Stimulated activated CD4-positive, alpha-beta T cell treated with anti-CD3 and anti-CD28 coated beads, TNF-alpha, amount 100 ng/mL, for 48 hours (primary cell): ENCODE data around the gene NPC1.
"Not testable (repeated sequence)": the region's sequence is repeated elsewhere in the genome, so short reads cannot be mapped to it uniquely, and the experiment has no call there.

ENCODE experiments used
- DNase-seq, 3 donors: peaks; one replicate each; pipeline ENCODE4 v3.0.0-alpha.2; 2020; ENCODE audit warnings: low read depth in 3 of 3

The NPC1 gene

GRCh38 chr18:23523429-23524212 is 62.7 kb downstream of the NPC1 start:
- DNase-seq, result no peak

DNA sequence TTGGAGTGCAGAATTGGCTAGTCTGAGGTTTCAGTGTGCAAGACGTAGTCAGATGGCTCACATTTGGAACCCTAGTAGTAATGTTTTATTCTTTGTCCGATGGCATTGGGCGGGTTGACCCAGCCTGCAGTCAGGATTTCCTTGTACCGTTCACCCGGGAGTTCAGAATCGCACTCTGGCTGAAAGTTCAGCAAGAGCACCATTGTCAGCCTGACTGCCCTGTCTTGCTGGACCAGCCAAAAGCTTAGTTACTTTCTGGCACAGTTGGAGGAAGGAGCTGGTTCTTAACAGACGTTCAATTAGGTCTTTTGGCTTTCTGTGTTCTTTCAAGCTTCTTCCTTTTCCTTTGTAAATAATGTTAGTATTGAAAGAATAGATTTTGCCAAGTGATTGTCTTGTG is 64.4 kb downstream of the NPC1 start:
- no peak for DNase-seq

GRCh38 chr18:23521271-23521670 is 65.0 kb downstream of the NPC1 start:
- DNase-seq, result no peak

GRCh38 chr18:23519734-23520133 is 66.6 kb downstream of the NPC1 start:
- DNase-seq, result no peak

GRCh38 chr18:23515911-23516546 is 70.3 kb downstream of the NPC1 start:
- DNase-seq, result peak; percentile 58 to 67 (median 64)

DNA sequence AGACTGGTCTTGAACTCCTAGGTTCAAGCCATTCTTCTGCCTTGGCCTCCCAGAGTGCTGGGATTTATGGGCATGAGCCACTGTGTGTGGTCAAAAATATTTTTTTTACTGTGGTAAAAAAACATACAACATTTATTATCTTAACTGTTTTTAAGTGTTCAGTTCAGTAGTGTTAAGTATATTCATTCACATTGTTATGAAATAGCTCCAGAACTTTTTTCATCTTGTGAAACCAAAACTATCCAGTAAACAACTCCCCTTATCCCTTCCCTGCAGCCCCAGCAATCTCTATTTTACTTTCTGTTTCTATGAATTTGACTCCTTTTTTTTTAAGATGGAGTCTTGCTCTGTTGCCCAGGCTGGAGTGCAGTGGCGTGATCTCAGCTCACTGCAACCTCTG is 73.7 kb downstream of the NPC1 start:
- no peak for DNase-seq

GRCh38 chr18:23512216-23512615 is 74.1 kb downstream of the NPC1 start:
- not testable (repeated sequence) for DNase-seq

GRCh38 chr18:23510923-23511322 is 75.4 kb downstream of the NPC1 start:
- not testable (repeated sequence) for DNase-seq

DNA sequence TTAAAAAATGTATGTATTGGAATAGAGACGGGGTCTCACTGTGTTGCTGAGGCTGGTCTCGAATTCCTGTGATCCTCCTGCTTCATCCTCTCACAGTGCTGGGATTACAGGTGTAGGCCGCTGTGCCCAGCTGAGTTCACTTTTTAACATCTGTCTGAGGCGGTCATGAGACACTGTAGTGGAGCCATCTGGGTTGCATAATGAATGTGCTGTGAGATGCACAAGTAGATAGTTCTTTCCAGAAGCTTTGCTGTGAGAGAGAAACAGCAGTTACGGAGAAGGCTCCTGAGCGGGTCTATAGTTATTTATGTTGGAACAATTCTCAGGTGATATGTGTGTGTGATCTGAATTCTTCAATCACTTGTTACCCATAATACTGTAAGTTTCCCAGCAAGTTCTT is 79.9 kb downstream of the NPC1 start:
- DNase-seq, result no peak

DNA sequence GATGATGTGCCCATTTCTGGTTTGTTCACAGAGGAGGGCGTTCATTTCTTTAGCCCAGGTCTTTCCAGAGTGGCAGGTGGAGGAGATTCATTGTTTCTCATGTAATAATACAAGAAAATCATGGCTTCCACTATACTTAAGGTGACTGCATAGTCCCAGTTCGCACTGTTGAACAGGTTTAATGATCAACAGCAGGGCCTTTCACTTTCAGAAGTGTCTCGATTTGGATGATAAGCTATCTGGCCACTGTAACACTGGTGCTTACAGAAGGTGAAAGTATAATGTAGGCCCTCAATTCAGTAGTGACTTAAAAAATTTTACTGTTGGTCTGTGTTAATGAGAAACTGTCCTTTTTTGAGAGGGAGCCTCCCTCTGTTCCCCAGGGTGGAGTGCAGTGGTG is 81.6 kb downstream of the NPC1 start:
- DNase-seq, result no peak

DNA sequence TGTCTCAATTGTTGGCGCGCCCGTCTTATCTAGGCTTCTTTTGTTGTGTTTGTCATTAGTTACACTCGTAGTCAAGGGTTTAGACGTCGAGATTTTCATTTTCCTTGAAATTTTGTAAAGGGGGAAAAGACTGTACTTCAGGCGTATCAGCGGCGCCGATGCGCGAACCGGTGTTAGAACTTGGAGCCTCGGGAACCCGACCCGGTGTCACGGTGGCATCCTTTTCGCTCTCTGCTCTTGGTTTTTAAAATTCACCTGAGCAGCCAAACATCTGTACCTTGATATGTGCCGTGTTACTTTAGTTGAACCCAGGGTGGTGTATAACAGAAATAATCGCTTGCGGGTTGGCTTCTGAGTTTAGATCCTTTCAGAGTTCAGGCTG is 82.4 kb downstream of the NPC1 start:
- DNase-seq, result no peak

DNA sequence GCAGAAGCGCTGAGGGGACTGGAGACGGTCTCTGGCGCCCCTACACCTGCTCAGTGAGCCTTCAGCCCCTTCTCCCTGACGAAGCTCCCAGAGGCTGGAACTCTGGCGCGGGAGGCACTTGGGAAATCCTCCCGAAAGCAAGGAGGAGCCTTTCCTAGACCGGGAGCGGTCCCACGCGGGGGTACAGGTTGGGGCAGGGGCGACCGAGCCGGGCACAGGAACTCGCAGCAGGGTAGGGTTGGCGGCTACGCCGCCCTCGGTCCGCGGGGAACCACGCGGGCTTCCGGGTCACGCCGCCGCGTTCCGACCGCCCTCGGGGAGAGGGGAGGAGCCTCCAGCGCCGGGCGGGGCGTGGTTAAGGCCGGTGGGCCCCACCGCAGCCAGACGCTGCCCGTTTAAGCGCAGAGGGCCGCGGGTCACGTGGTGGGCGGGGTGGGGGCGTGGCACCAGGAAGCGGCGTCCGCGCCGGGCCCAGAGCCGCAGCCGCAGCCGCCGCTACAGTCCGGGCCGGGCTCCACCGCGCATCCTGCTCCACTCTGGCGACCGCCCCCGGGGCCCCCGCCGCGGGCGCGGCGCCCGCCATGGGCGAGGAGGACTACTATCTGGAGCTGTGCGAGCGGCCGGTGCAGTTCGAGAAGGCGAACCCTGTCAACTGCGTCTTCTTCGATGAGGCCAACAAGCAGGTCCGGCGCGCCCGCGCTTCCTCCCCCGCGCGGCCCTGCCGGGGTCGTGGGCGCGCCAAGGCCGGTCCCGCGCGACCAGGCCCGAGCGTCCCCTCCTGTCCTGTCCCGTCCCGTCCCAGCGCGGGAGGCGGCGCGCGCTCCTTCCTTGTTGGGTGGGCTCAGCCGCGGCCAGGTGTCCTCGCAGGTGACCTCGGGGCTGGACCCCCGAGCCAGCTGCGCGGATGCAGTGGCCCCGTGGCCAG is 83.0 kb downstream of the NPC1 start, which contains the start of gene RMC1:
RMC1 (plus strand) TSS at position 474 of the 925 bp plus-strand sequence; CDS start at position 582, 108 bp downstream.
- peak; percentile 93 to 99 (median 98) for DNase-seq

- no peak for DNase-seq
These were observed 83.7 kb downstream of the NPC1 start for GRCh38 chr18:23502516-23503037.

- no peak for DNase-seq
These were observed 84.7 kb downstream of the NPC1 start for GRCh38 chr18:23501626-23502025.

DNA sequence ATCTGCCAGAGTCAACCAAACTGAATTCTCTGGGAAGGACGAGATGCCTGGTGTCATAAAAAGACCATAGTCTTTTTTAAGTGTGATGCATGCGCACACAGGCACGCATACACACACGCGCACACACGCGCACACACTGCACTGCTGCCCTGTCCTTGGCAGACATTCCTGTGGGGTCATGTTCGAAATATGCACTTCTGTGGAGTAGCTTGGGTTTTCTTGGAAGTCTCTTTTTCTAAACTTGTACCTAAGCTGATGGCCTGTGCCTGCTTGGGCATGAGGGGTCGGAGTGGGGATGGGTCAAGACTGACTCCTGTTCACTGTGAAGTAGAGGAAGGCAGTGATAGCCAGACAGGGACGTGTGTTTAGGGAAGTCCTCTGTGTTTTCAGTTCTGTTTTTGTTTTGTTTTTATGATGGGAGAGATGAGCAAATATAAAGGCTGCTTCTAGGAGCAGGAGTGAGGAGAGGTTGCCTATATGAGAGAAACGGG is 87.0 kb downstream of the NPC1 start:
- no peak for DNase-seq

GRCh38 chr18:23498877-23499276 is 87.4 kb downstream of the NPC1 start:
- DNase-seq, result peak; percentile 52 to 77 (median 57)

DNA sequence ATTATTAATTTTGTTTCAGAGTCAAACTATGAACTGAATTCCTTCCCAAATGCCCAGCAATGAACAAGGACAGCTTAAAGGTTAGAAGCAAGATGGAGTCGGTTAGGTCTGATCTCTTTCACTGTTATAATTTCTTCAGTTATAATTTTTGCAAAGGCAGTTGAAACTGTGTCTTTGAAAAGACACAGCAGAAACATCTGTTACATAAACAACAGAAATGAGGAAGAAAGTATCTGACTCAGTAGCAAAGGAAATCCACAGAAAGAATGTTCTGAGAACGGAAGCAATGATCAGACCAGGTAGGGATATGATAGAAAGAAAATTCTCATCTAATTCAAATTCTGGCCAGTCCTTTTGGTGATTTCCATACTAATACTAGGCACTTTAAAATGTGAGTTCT is 88.2 kb downstream of the NPC1 start:
- no peak for DNase-seq

GRCh38 chr18:23495723-23496440 is 90.4 kb downstream of the NPC1 start:
- DNase-seq, result no peak

DNA sequence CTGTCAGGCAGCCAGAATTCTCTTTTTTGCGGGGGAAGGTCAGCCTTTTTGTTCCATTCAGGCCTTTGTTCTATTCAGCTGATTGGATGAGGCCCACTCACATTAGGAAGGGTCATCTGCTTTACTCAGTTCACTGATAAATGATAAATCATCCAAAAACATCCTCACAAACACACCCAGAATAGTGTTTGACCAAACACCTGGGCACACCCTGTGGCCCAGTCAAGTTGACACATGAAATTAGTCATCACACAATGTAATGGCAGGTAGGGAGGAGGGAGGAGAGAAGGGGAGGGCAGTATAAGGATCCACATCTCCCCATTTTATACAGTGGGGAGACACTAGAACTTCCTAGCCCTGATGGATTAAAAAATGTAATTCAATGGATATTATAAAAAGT is 91.3 kb downstream of the NPC1 start:
- DNase-seq, result no peak

DNA sequence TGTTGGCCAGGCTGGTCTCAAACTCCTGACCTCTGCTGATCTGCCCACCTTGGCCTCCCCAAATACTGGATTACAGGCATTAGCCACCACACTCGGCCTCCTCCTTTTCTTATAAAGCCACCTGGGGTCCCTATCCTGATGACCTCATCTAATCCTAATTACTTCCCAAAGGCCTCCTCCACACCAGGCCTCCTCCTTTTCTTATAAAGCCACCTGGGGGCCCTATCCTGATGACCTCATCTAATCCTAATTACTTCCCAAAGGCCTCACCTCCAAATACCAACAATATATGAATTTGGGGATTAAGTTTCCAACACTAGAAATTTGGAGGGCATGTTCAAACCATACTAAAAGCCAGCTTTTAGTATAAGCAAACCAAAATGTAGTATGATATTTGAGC is 92.7 kb downstream of the NPC1 start:
- DNase-seq, result no peak

DNA sequence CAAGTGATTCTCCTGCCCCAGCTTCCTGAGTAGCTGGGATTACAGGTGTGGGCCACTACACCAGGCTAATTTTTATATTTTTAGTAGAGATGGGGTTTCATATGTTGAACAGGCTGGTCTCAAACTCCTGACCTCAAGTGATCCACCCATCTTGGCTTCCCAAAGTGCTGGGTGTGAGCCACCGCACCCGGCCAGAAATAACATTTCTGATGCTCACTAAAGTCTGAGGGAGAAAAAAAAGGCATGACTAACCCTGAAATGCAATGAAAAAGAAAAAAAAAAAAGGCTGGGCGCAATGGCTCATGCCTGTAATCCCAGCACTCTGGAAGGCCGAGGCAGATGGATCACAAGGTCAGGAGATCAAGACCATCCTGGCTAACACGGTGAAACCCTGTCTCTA is 96.7 kb downstream of the NPC1 start:
- not testable (repeated sequence) for DNase-seq
